ENCODE measurements around the gene ATF7IP2. TPM values are rescaled to one million over a fixed set of nuclear protein-coding genes. Genes with fewer than 3 reads are reported as not detected.

ATF7IP2 gene
- total RNA-seq, 1 experiment from 2014 or later, result 7.4 TPM

- no peaks in the 10 kb centered on the region for H3K36me3 ChIP-seq (ENCODE audit: control insufficient read depth in 1 of 2, insufficient read depth in 2 of 2, low read length in 2 of 2)
- no peaks in the 10 kb centered on the region; a peak in 1 of 4 replicates for H3K9me3 ChIP-seq (ENCODE audit: control insufficient read depth in 1 of 2, insufficient read depth in 1 of 2, low read depth in 1 of 2, low read length in 2 of 2)
- H4K20me1 ChIP-seq (ENCODE audit: insufficient read depth), result no peaks in the 10 kb centered on the region
- no peak overlapping the region for H3K4me3 ChIP-seq (replicated peaks in 1 of 2; ENCODE audit: low read depth in 1 of 2, low read length in 2 of 2)
- no peaks in the 10 kb centered on the region for H3K4me1 ChIP-seq (ENCODE audit: control insufficient read depth in 1 of 2, insufficient read depth in 2 of 2, low read length in 2 of 2)
- H3K9ac ChIP-seq (ENCODE audit: low read length), result no peak overlapping the region
- DNase-seq (ENCODE audit: low read depth, low spot score) (no peak), ATAC-seq (0 out of 2 replicates have a peak, but pooled peaks have one; percentile 25)
- no peaks in the 10 kb centered on the region for H3K27me3 ChIP-seq (ENCODE audit: insufficient read depth, low read length)
- RAD21 ChIA-PET (ENCODE audit: low non-redundant PET in 1 of 2, low total read pairs in 2 of 2, uncharacterized antibody in 2 of 2, unreplicated experiment in 2 of 2), result no interaction called here
- no peak overlapping the region for H3K27ac ChIP-seq (ENCODE audit: low read depth, low read length)
- H3K4me2 ChIP-seq (ENCODE audit: low read length), result no peak overlapping the region
- CTCF ChIA-PET, result no interaction called here
- intact Hi-C loops (cut with micrococcal nuclease), result no loop called here
- POLR2A ChIA-PET, result no interaction called here
- H3K79me2 ChIP-seq (ENCODE audit: insufficient read depth, low read length), result no peaks in the 10 kb centered on the region
- BruUV-seq (replicated peaks), result no TSS peak
- H2AFZ ChIP-seq (ENCODE audit: low read depth, low read length, poor library complexity, severe bottlenecking), result no peak overlapping the region
- no peaks in the 10 kb centered on the region for H3K9me2 ChIP-seq (ENCODE audit: insufficient read depth)
- TF ChIP-seq CBX3 (IDR thresholded peaks at IDR 0.05; ENCODE audit: low read depth), result peak; percentile 31; the same call in 1 of the 2 replicates
- TF ChIP-seq, protein P1, sequence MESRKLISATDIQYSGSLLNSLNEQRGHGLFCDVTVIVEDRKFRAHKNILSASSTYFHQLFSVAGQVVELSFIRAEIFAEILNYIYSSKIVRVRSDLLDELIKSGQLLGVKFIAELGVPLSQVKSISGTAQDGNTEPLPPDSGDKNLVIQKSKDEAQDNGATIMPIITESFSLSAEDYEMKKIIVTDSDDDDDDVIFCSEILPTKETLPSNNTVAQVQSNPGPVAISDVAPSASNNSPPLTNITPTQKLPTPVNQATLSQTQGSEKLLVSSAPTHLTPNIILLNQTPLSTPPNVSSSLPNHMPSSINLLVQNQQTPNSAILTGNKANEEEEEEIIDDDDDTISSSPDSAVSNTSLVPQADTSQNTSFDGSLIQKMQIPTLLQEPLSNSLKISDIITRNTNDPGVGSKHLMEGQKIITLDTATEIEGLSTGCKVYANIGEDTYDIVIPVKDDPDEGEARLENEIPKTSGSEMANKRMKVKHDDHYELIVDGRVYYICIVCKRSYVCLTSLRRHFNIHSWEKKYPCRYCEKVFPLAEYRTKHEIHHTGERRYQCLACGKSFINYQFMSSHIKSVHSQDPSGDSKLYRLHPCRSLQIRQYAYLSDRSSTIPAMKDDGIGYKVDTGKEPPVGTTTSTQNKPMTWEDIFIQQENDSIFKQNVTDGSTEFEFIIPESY (IDR thresholded peaks at IDR 0.05; ENCODE audit: extremely low read depth, insufficient replicate concordance, low read length), result no peak
These were observed 100.0 kb downstream of the ATF7IP2 start for GRCh38 chr16:10485698-10486382.

- peaks cover 0 to 5% of the 10 kb centered on the region in 2 experiments; a peak in 1 of 4 replicates for H3K9me3 ChIP-seq (ENCODE audit: control insufficient read depth in 1 of 2, insufficient read depth in 1 of 2, low read depth in 1 of 2, low read length in 2 of 2)
- no peaks in the 10 kb centered on the region for H3K4me1 ChIP-seq (ENCODE audit: control insufficient read depth in 1 of 2, insufficient read depth in 2 of 2, low read length in 2 of 2)
- H3K4me2 ChIP-seq (ENCODE audit: low read length), result no peak overlapping the region
- H3K4me3 ChIP-seq (replicated peaks in 1 of 2; ENCODE audit: low read depth in 1 of 2, low read length in 2 of 2), result no peak overlapping the region
- H3K79me2 ChIP-seq (ENCODE audit: insufficient read depth, low read length), result no peaks in the 10 kb centered on the region
- no peak overlapping the region for H3K27ac ChIP-seq (ENCODE audit: low read depth, low read length)
- no TSS peak for BruUV-seq (replicated peaks)
- ChIA-PET CTCF (no interaction called here), POLR2A (no interaction called here), RAD21 (ENCODE audit: low non-redundant PET in 1 of 2, low total read pairs in 2 of 2, uncharacterized antibody in 2 of 2, unreplicated experiment in 2 of 2) (no interaction called here)
- no peaks in the 10 kb centered on the region for H4K20me1 ChIP-seq (ENCODE audit: insufficient read depth)
- no peak overlapping the region for H2AFZ ChIP-seq (ENCODE audit: low read depth, low read length, poor library complexity, severe bottlenecking)
- H3K9ac ChIP-seq (ENCODE audit: low read length), result no peak overlapping the region
- DNase-seq (ENCODE audit: low read depth, low spot score), result no peak
- H3K27me3 ChIP-seq (ENCODE audit: insufficient read depth, low read length), result no peaks in the 10 kb centered on the region
- no peak for TF ChIP-seq YY1 (IDR thresholded peaks at IDR 0.05; ENCODE audit: extremely low read depth, insufficient replicate concordance, low read depth, low read length)
- TF ChIP-seq, protein P1 (IDR thresholded peaks at IDR 0.05; ENCODE audit: extremely low read depth, insufficient replicate concordance, low read length), result no peak
- TF ChIP-seq ZNF274 (IDR thresholded peaks at IDR 0.05; ENCODE audit: low read depth, low read length), result no peak
- TF ChIP-seq, protein P2, sequence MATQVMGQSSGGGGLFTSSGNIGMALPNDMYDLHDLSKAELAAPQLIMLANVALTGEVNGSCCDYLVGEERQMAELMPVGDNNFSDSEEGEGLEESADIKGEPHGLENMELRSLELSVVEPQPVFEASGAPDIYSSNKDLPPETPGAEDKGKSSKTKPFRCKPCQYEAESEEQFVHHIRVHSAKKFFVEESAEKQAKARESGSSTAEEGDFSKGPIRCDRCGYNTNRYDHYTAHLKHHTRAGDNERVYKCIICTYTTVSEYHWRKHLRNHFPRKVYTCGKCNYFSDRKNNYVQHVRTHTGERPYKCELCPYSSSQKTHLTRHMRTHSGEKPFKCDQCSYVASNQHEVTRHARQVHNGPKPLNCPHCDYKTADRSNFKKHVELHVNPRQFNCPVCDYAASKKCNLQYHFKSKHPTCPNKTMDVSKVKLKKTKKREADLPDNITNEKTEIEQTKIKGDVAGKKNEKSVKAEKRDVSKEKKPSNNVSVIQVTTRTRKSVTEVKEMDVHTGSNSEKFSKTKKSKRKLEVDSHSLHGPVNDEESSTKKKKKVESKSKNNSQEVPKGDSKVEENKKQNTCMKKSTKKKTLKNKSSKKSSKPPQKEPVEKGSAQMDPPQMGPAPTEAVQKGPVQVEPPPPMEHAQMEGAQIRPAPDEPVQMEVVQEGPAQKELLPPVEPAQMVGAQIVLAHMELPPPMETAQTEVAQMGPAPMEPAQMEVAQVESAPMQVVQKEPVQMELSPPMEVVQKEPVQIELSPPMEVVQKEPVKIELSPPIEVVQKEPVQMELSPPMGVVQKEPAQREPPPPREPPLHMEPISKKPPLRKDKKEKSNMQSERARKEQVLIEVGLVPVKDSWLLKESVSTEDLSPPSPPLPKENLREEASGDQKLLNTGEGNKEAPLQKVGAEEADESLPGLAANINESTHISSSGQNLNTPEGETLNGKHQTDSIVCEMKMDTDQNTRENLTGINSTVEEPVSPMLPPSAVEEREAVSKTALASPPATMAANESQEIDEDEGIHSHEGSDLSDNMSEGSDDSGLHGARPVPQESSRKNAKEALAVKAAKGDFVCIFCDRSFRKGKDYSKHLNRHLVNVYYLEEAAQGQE (IDR thresholded peaks at IDR 0.05; ENCODE audit: low read depth), result no peak
- TF ChIP-seq ATF3 (IDR thresholded peaks at IDR 0.05), result no peak
- TF ChIP-seq ELF1 (IDR thresholded peaks at IDR 0.05; ENCODE audit: borderline replicate concordance, low read depth), result no peak
- no peak for TF ChIP-seq SP1 (IDR thresholded peaks at IDR 0.05; ENCODE audit: low read depth)
- no peak for TF ChIP-seq CBX3 (IDR thresholded peaks at IDR 0.05; ENCODE audit: low read depth)
- ATAC-seq, result no peak
- H3K9me2 ChIP-seq (ENCODE audit: insufficient read depth), result no peaks in the 10 kb centered on the region
- no peaks in the 10 kb centered on the region for H3K36me3 ChIP-seq (ENCODE audit: control insufficient read depth in 1 of 2, insufficient read depth in 2 of 2, low read length in 2 of 2)
- intact Hi-C loops (cut with micrococcal nuclease), result no loop called here
These were observed 104.3 kb downstream of the ATF7IP2 start for GRCh38 chr16:10490141-10490540.
